HG02870 (cell line): ENCODE results near the gene SLC22A12.

Experiments
- ATAC-seq: cut with Tn5 transposase; IDR thresholded peaks from one replicate; pipeline ENCODE4 v1.9.1; 2021; ENCODE audit warnings: mild to moderate bottlenecking, moderate library complexity; ENCODE audit not compliant: unreplicated experiment

Gene SLC22A12

DNA sequence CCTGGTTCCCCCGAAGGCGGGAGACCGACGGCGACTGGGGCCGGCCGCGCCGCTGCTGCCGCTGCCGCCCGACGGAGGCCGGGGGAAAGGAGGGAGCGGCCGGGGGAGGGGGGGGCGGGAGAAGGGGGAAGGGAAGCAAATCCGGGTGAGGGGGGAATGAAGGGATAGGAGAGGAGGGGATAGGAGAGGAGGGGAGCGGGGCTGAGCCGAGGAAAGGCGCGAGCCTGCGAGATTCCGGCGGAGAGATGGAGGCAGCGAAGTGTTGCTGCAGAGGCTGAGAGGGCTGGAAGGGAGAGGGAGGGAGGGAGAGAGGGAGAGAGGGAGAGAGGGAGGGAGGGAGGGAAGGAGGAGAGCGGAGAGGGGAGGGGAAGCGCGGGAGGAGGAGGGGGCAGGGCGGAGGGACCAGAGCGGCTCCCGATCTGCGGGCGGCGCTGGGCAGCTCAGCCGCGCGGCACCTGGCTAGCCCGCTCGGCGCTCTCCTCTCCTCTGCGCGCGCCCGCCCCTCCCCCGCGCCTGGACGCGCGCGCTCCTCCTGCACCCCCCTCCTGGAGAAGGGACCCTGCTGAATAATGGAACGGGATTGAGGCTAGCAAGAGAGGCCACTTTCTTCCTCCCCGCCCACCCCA lies 52.3 kb downstream of the SLC22A12 start:
- no peak for ATAC-seq

DNA sequence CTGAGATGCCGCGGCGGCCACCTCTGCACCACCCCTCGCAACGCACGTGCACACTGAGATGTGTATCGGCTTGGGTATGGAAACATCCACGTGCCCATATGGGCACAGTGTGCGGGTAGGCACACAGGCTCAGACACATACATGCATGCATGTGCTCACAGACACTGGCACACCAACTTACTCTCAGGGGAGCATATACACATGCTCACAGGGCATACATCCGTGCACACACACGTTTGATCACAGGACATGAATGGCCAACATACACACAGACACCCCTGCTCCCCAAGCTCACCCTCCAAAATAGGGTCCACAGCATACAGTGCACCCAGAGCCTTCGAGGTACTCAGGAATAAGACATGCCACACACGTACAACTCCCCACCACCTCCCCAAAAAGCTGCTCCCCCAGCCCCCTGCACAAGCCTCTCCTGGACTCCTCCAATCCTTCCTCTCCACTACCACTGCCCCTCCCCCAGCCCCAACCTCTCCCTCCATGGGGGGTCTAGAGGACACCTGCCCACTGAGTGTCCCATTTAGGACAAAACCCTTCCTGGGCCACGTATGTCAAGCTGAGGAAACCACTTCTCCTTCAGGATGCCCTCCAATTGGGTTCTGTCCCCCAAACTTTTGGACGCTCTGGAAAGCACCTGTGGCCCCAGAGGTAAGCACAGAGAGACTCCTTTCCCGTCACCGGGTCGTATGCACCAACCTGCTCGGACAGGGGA lies 53.1 kb downstream of the SLC22A12 start:
- ATAC-seq: no peak

DNA sequence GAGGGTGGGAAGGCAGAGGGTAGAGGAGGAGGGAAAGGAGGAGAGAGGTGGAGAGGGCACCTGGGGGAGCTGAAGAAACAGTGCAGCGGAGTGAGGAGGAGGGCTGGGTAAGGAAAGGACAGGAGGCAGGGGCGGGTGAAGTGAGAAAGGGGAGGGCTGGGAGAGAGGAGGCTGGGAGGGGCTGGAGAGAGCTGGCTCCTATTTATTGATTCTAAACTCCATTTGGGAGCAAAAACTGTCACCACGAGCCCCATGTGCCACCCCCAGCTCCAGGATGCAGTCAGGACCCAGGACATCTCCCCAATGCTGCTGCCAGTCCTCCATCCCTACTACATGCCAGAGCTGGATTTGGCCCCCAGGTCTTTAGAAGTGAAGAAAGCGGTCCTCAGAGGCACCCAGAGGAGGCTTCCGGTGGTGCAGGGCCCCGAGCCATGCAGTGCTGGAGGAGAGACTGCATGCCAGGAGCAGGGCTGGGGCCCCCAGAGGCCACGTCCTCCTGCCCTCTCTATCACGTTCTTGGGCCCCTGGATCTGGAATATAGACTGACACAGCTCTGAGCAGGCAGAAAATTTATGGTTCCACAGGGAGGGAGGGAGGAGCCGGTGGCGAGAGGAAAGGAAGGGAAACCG lies 53.7 kb downstream of the SLC22A12 start:
- no peak for ATAC-seq

DNA sequence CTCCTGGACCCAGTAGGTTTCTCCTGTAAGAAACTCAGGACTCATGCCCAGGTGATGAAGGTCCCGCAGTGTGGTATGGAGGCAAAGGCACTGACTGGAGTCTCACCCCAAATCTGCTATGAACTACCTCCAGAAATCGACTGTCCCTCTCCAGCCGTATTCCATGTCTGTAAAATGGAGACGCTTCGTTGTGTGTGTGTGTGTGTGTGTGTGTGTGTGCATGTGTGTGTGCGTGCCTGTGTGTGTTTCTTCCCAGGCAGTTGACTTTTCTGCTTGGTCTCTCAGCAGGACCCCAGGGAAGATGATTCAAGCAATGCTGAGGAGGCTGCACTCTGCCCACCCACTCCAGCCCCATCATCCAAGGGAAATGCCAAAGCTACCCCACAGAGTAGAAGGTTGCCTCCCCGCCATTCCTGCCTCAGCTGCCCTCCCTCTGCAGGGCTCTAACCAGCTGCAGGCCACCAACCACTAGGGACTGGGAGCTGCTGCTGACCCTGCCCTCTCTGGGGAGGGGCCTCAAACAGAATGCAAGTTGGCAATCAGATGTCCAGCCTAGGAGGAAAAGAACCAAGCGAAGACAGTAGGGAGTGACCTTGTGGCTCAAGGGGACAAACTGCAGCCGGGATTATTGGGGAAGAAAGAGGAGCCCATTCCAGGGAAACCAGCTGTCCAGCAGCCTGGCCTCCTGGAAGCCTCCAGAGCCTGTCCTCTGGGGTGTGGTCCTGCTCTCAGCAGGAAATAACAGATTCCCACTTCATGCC lies 56.2 kb downstream of the SLC22A12 start:
- ATAC-seq: no peak

DNA sequence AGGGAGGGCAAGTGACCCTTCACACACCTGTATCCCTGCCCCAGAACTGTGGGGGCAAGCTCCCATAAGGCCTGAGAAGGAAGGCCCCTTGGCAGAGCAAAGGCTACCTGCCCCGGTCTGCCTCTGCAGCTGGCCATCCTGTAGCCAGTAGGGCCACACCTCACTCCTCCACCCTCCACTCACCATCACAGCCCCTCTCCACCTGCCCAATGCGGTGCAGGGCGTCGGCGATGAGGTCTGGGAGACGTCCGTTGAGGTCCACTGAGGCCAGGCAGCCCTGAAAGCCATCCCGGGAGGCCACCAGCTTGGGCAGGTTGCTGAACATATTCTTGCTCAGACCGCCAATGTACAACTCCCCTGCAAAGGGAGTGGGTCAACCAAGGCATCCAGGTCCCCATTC lies 57.5 kb downstream of the SLC22A12 start:
- no peak for ATAC-seq

DNA sequence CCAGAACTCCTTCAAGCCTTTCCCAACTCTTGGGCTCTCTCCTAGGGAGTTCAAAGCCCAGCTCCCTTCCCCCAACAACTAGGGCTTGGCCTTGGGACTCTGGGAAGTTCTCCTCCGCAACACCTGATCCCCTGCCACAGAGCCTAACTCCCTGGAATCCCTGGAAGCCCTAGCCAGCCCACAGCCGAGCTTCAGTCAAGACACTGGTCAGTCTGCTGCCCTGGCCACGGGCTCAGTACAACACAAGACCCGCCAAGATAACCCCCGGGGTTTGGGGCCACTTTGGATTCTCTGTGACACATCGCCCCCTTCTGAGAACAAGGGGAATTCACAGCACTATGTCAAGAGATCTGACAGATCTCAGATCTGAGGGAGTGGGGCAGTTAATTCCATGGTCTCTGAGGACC lies 58.3 kb downstream of the SLC22A12 start:
- no peak for ATAC-seq

DNA sequence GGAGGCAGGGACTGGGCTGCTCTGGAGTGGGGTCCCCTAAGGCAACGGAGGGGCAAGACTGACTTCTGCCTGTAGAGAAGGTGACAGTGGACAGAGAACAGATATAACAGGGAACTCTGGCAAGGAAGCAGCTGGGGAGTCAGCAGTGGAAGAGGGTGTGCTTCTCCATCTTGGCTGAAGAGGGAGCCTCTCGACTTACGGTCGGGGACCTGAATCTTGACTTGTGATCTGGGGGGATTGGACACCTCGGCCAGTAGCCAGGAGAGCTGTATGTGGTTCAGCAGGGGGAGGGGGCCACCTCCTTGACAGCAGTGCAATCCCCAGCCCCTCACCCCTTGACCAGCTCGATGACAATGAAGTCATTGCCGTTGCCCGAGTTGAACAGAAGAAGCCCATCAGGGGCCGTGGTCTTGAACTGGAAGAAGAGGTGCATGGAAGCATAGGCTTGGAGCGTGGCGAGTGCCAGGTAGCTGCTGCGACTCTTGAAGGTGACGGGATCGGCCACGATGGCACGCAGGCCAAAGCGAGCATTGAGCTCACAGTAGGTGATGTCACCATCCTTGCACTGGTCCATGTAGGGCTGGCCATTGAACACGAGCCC lies 60.0 kb downstream of the SLC22A12 start:
- ATAC-seq: no peak
